Measurements from ENCODE around the gene CA5A. TPM values are rescaled to one million over a fixed set of nuclear protein-coding genes. Genes with fewer than 3 reads are reported as not detected.

The CA5A gene
- total and polyA plus RNA-seq, 2 experiments from 2014 or later: 1.0 to 1.9 TPM

DNA sequence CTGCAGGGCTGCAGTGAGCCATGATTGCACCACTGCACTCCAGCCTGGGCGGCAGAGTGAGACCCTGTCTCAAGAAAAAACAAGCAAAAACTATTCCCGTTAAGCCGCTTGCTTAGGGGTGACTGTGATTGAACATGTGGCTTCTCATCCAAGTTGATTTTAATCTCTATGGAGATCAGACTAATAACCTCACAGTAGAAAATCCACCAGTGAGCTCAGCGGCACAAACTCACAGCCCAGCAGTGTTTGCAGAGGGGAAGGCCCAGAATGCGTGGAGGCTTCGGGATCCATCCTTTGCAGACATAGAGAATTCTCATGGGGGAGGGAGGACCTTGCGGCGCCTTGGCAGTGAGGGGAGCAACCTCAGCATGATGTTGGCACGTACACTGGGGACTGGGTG lies 22.3 kb upstream of the CA5A start:
- no peaks in the 10 kb centered on the region for H3K27me3 ChIP-seq
- no peaks in the 10 kb centered on the region for H3K9me2 ChIP-seq (replicated peaks; ENCODE audit: insufficient read depth)
- peaks cover 99% of the 10 kb centered on the region for H3K79me2 ChIP-seq
- no peaks in the 10 kb centered on the region for H3K36me3 ChIP-seq (replicated peaks; ENCODE audit: insufficient read depth, low read depth)
- H2AFZ ChIP-seq: no peak overlapping the region
- WGBS (ENCODE audit: low lambda C conversion rate, missing lambda C conversion rate): 90% methylated on average over 9 of the region's 9 CpGs
- H3K4me1 ChIP-seq (ENCODE audit: insufficient read depth): peaks cover 19% of the 10 kb centered on the region
- H3K4me3 ChIP-seq: no peak overlapping the region
- no peak for TF ChIP-seq EZH2phosphoT487 (IDR thresholded peaks at IDR 0.05; ENCODE audit: low read depth, severe bottlenecking, unreplicated experiment)
- TF ChIP-seq, protein P1, sequence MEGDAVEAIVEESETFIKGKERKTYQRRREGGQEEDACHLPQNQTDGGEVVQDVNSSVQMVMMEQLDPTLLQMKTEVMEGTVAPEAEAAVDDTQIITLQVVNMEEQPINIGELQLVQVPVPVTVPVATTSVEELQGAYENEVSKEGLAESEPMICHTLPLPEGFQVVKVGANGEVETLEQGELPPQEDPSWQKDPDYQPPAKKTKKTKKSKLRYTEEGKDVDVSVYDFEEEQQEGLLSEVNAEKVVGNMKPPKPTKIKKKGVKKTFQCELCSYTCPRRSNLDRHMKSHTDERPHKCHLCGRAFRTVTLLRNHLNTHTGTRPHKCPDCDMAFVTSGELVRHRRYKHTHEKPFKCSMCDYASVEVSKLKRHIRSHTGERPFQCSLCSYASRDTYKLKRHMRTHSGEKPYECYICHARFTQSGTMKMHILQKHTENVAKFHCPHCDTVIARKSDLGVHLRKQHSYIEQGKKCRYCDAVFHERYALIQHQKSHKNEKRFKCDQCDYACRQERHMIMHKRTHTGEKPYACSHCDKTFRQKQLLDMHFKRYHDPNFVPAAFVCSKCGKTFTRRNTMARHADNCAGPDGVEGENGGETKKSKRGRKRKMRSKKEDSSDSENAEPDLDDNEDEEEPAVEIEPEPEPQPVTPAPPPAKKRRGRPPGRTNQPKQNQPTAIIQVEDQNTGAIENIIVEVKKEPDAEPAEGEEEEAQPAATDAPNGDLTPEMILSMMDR (IDR thresholded peaks at IDR 0.05; ENCODE audit: poor library complexity): no peak
- no peak for TF ChIP-seq EZH2 (IDR thresholded peaks at IDR 0.05; ENCODE audit: borderline replicate concordance)
- no peaks in the 10 kb centered on the region for H3K9me3 ChIP-seq (ENCODE audit: low read depth)
- DNase-seq (ENCODE audit: low spot score): no peak
- no peak overlapping the region for H3K4me2 ChIP-seq
- H4K20me1 ChIP-seq (ENCODE audit: insufficient read depth, poor library complexity, severe bottlenecking): peaks cover 3% of the 10 kb centered on the region
- no peak overlapping the region for H3K27ac ChIP-seq

DNA sequence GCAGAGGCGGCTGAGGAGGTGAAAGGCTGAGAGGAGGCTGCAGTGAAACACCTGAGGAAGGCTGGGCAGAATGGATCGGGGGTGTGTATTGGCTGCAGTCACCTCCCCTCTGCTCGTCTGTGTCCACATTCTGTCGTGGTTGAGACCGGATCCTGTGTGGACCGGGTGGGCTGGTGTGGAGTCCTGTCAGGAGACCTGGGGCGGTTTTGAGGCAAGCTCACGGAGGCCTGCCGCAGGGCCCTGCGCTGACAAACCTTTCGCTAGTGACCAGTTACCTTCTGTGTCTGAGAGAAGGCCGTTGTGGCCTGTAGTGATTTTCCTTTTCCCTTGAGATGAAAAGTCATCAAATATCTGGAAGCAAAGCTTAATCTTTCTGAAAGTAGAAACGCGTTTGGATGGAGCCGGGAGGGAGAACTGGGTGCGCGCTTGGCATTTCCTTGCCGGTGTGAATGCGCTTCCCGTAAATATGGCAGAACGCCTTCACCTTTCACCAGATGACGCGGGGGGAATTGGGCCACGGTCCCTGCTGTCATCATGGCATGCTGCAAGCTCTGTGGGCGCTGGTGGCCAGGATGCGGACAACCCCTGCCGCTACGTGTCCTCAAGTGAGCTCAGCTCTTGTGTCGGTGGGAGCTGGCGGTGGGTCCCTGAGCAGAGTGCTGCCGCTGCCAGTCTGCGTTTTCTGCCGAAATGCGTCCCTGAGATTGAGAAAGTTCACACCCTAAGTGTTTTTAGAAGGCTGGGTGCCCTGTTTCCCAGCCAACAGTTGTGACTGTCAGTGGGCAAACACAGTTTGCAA lies 21.2 kb upstream of the CA5A start:
- TF ChIP-seq EZH2phosphoT487 (IDR thresholded peaks at IDR 0.05; ENCODE audit: low read depth, severe bottlenecking, unreplicated experiment): no peak
- TF ChIP-seq, protein P1 (IDR thresholded peaks at IDR 0.05; ENCODE audit: poor library complexity): no peak
- no peak for TF ChIP-seq EZH2 (IDR thresholded peaks at IDR 0.05; ENCODE audit: borderline replicate concordance)
- Histone ChIP-seq H3K27me3 (no peaks in the 10 kb centered on the region), H3K4me3 (no peak overlapping the region), H3K79me2 (peaks cover 99% of the 10 kb centered on the region), H3K9me3 (ENCODE audit: low read depth) (no peaks in the 10 kb centered on the region), H3K9me2 (replicated peaks; ENCODE audit: insufficient read depth) (no peaks in the 10 kb centered on the region), H3K4me1 (ENCODE audit: insufficient read depth) (peaks cover 29% of the 10 kb centered on the region), H3K27ac (peak overlapping the region; percentile 86), H4K20me1 (ENCODE audit: insufficient read depth, poor library complexity, severe bottlenecking) (peaks cover 3% of the 10 kb centered on the region), H3K36me3 (replicated peaks; ENCODE audit: insufficient read depth, low read depth) (no peaks in the 10 kb centered on the region), H3K4me2 (peak overlapping the region; percentile 69), H2AFZ (no peak overlapping the region)
- WGBS (ENCODE audit: low lambda C conversion rate, missing lambda C conversion rate): 96% methylated on average over 34 of the region's 34 CpGs
- DNase-seq (ENCODE audit: low spot score): no peak

DNA sequence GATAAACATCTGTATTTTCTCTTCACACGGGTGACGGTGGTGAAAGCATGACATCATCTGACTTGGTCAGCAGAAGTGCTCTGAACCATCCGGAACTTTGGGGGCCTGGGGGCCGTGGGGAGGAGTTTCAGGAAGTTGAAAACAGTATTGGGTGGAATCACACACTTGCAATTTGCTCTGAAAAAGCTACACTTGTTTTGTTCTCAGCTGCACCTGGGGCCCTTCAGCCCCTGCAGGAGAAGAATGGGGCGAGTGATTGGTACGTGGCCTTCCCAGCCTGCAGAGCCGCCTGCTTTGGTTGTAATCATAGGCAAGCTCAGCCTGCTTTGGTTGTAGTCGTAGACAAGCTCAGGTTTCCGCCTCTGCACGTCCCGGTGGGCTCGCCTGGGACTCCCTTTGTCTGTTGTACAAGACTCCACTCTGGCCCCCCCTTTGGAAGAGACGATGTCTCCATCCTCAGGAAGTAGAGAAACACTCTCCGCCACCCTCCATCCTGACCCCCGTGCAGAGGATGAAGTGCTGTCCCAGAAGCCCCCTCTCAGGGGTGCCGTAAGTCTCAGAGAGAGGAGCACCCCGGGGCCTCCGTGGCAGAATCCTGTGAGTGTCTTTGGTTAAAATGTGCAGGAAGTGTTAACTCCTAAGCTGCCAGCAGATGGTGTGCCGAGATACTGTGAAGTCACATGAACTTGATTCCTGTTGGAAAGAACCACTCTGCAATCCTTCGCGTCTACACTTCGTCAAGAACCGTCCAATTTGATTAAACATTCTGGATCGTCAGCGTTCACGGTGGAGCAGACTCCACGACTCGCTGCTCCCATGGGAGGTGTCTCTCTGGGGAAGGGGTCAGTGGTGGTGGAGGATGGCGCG lies 20.3 kb upstream of the CA5A start:
- WGBS (ENCODE audit: low lambda C conversion rate, missing lambda C conversion rate): 53% methylated on average over 30 of the region's 30 CpGs
- H3K36me3 ChIP-seq (replicated peaks; ENCODE audit: insufficient read depth, low read depth): no peaks in the 10 kb centered on the region
- peaks cover 3% of the 10 kb centered on the region for H4K20me1 ChIP-seq (ENCODE audit: insufficient read depth, poor library complexity, severe bottlenecking)
- no peaks in the 10 kb centered on the region for H3K27me3 ChIP-seq
- no peak for TF ChIP-seq EZH2 (IDR thresholded peaks at IDR 0.05; ENCODE audit: borderline replicate concordance)
- TF ChIP-seq EZH2phosphoT487 (IDR thresholded peaks at IDR 0.05; ENCODE audit: low read depth, severe bottlenecking, unreplicated experiment): no peak
- TF ChIP-seq, protein P1 (IDR thresholded peaks at IDR 0.05; ENCODE audit: poor library complexity): peak; percentile 29
- H3K4me2 ChIP-seq: peak overlapping the region; percentile 69
- peaks cover 28% of the 10 kb centered on the region for H3K4me1 ChIP-seq (ENCODE audit: insufficient read depth)
- H3K4me3 ChIP-seq: no peak overlapping the region
- peak overlapping the region; percentile 86 for H3K27ac ChIP-seq
- H3K9me3 ChIP-seq (ENCODE audit: low read depth): no peaks in the 10 kb centered on the region
- peak; percentile 67 for DNase-seq (ENCODE audit: low spot score)
- H2AFZ ChIP-seq: peak overlapping the region; percentile 23
- no peaks in the 10 kb centered on the region for H3K9me2 ChIP-seq (replicated peaks; ENCODE audit: insufficient read depth)
- peaks cover 100% of the 10 kb centered on the region for H3K79me2 ChIP-seq
